ENCODE results near the gene HHIPL1. TPM values are rescaled to one million over a fixed set of nuclear protein-coding genes. Genes with fewer than 3 reads are reported as not detected.

HHIPL1 gene
- polyA plus RNA-seq, 2 of the 4 experiments (the other 2 are of a cell fraction): 0.19 to 0.23 TPM

DNA sequence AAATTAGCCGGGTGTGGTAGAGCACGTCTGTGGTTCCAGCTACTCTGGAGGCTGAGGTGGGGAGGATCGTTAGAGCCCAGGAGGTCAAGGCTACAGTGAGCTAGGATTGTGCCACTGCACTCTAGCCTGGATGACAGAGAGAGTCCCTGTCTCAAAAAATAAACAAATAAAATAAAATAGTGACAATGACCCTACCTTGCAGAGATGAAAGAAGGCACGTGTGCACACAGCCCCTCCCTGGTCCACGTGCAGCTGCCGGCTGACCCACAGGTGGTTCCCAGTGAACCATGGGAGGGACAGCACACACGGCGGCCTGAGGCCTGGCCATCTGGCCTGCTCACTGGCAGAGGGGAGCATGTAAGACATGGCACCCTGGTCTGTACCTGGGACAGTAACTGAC lies 4.7 kb downstream of the HHIPL1 start (continued):
- TF ChIP-seq FOSL2 (IDR thresholded peaks at IDR 0.05) (no peak), FOSL2 (CRISPR knock-in tag; IDR thresholded peaks at IDR 0.05) (no peak), FOSB (CRISPR knock-in tag; IDR thresholded peaks at IDR 0.05) (no peak), EP300 (IDR thresholded peaks at IDR 0.05) (no peak)

DNA sequence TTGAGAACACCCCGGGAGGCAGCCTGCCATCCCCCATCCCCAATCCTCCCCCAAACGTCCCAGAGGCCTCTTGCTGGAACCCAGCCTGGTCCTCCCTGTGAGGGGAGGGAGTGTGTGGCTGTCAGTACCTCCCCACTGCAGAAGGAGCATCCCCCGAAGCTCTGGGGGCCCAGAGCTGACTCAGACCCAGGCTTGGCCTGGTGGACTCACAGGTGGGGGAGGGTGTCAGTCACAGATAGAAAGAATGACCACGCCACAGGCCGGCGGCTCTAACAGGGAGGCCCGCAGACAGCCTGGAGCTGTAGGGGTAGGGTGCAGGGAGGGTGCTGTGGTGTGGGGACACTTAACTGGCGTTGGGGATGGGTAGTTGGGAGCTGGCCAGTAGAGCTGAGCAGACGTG lies 5.3 kb downstream of the HHIPL1 start:
- FAIRE-seq (no peak), ATAC-seq (no peak), DNase-seq (ENCODE audit: low read depth in 1 of 2, low spot score in 1 of 2) (no peak)
- ChIA-PET POLR2A (no interaction called here), CTCF (interaction anchor here (0.8 kb wide), 1 partner anchor 147 kb away, joined by 3 read pairs; no protein-coding TSS in a partner anchor)
- Histone ChIP-seq H3K4me2 (no peak overlapping the region), H3K9me3 (no peaks in the 10 kb centered on the region), H3K4me3 (no peak overlapping the region), H3K4me1 (peaks cover 9% of the 10 kb centered on the region; the same call in 1 of the 3 replicates), H3K27ac (no peak overlapping the region)
- TF ChIP-seq FOSB (CRISPR knock-in tag; IDR thresholded peaks at IDR 0.05) (no peak), EP300 (IDR thresholded peaks at IDR 0.05) (no peak), FOXS1 (CRISPR knock-in tag; IDR thresholded peaks at IDR 0.05) (no peak), SMC3 (IDR thresholded peaks at IDR 0.05) (no peak), HOXA7 (CRISPR knock-in tag; IDR thresholded peaks at IDR 0.05) (no peak), JUN (IDR thresholded peaks at IDR 0.05) (no peak), TFCP2L1 (CRISPR knock-in tag; IDR thresholded peaks at IDR 0.05) (no peak), HOXB13 (CRISPR knock-in tag; IDR thresholded peaks at IDR 0.05; ENCODE audit: low read depth) (no peak), MYC (IDR thresholded peaks at IDR 0.05; ENCODE audit: borderline replicate concordance, low read length) (no peak)
- TF ChIP-seq, protein P1, sequence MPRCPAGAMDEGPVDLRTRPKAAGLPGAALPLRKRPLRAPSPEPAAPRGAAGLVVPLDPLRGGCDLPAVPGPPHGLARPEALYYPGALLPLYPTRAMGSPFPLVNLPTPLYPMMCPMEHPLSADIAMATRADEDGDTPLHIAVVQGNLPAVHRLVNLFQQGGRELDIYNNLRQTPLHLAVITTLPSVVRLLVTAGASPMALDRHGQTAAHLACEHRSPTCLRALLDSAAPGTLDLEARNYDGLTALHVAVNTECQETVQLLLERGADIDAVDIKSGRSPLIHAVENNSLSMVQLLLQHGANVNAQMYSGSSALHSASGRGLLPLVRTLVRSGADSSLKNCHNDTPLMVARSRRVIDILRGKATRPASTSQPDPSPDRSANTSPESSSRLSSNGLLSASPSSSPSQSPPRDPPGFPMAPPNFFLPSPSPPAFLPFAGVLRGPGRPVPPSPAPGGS (IDR thresholded peaks at IDR 0.05): no peak
- TF ChIP-seq, protein P2, sequence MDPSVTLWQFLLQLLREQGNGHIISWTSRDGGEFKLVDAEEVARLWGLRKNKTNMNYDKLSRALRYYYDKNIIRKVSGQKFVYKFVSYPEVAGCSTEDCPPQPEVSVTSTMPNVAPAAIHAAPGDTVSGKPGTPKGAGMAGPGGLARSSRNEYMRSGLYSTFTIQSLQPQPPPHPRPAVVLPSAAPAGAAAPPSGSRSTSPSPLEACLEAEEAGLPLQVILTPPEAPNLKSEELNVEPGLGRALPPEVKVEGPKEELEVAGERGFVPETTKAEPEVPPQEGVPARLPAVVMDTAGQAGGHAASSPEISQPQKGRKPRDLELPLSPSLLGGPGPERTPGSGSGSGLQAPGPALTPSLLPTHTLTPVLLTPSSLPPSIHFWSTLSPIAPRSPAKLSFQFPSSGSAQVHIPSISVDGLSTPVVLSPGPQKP (IDR thresholded peaks at IDR 0.05; ENCODE audit: low read depth, low read length): no peak
- WGBS (ENCODE audit: missing lambda C conversion rate): 79% methylated on average over 6 of the region's 9 CpGs

DNA sequence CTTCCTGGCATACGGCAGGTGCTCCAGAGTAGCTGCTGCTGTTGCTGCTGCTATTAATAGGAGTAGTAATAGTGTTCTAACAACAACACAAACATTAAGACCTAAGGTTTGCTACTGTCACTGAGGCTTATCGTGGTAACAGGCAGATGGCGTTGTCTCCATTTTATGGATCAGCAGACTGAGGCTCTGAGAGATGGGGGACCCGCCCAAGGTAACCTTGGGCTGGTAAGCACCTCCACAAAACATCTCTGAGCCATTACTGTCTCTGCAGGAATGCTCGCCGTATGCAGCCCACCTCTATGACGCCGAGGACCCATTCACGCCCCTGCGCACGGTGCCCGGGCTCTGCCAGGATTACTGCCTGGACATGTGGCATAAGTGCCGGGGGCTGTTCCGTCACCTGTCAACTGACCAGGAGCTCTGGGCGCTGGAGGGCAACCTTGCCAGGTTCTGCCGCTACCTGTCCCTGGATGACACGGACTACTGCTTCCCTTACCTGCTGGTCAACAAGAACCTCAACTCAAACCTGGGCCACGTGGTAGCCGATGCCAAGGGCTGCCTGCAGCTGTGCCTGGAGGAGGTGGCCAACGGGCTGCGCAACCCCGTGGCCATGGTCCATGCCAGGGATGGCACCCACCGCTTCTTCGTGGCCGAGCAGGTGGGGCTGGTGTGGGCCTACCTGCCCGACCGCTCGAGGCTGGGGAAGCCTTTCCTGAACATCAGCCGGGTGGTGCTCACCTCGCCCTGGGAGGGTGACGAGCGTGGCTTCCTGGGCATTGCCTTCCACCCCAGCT lies 7.2 kb downstream of the HHIPL1 start:
- no peak for DNase-seq (ENCODE audit: low read depth in 1 of 2, low spot score in 1 of 2)
- POLR2A ChIA-PET: no interaction called here
- 87% methylated on average over 21 of the region's 32 CpGs for WGBS (ENCODE audit: missing lambda C conversion rate)
- no peak overlapping the region for H3K4me3 ChIP-seq
- CTCF ChIA-PET: interaction anchor here (1.1 kb wide), 1 partner anchor 9 kb away, joined by 3 read pairs; no protein-coding TSS in a partner anchor
- ATAC-seq: no peak
- peaks cover 2% of the 10 kb centered on the region; the same call in 1 of the 3 replicates for H3K4me1 ChIP-seq
- H3K4me2 ChIP-seq: no peak overlapping the region
- no peak overlapping the region for H3K27ac ChIP-seq
- FAIRE-seq: no peak
- H3K9me3 ChIP-seq: no peaks in the 10 kb centered on the region
- TF ChIP-seq, protein P3, sequence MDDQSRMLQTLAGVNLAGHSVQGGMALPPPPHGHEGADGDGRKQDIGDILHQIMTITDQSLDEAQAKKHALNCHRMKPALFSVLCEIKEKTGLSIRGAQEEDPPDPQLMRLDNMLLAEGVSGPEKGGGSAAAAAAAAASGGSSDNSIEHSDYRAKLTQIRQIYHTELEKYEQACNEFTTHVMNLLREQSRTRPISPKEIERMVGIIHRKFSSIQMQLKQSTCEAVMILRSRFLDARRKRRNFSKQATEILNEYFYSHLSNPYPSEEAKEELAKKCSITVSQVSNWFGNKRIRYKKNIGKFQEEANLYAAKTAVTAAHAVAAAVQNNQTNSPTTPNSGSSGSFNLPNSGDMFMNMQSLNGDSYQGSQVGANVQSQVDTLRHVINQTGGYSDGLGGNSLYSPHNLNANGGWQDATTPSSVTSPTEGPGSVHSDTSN (IDR thresholded peaks at IDR 0.05): no peak
- TF ChIP-seq CBX2 (IDR thresholded peaks at IDR 0.05; ENCODE audit: borderline replicate concordance, low read depth): no peak
- no peak for TF ChIP-seq HDAC2 (IDR thresholded peaks at IDR 0.05)
- TF ChIP-seq CHD2 (IDR thresholded peaks at IDR 0.05; ENCODE audit: low read length, partially characterized antibody): no peak
- TF ChIP-seq NR3C1 (IDR thresholded peaks at IDR 0.05): no peak
- TF ChIP-seq, protein P1 (IDR thresholded peaks at IDR 0.05): no peak
- TF ChIP-seq, protein P4, sequence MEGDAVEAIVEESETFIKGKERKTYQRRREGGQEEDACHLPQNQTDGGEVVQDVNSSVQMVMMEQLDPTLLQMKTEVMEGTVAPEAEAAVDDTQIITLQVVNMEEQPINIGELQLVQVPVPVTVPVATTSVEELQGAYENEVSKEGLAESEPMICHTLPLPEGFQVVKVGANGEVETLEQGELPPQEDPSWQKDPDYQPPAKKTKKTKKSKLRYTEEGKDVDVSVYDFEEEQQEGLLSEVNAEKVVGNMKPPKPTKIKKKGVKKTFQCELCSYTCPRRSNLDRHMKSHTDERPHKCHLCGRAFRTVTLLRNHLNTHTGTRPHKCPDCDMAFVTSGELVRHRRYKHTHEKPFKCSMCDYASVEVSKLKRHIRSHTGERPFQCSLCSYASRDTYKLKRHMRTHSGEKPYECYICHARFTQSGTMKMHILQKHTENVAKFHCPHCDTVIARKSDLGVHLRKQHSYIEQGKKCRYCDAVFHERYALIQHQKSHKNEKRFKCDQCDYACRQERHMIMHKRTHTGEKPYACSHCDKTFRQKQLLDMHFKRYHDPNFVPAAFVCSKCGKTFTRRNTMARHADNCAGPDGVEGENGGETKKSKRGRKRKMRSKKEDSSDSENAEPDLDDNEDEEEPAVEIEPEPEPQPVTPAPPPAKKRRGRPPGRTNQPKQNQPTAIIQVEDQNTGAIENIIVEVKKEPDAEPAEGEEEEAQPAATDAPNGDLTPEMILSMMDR (IDR thresholded peaks at IDR 0.05): no peak
- TF ChIP-seq MAFK (IDR thresholded peaks at IDR 0.05; ENCODE audit: partially characterized antibody): no peak
- TF ChIP-seq SREBF2 (IDR thresholded peaks at IDR 0.05): no peak
- TF ChIP-seq, protein P5, sequence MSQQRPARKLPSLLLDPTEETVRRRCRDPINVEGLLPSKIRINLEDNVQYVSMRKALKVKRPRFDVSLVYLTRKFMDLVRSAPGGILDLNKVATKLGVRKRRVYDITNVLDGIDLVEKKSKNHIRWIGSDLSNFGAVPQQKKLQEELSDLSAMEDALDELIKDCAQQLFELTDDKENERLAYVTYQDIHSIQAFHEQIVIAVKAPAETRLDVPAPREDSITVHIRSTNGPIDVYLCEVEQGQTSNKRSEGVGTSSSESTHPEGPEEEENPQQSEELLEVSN (IDR thresholded peaks at IDR 0.05; ENCODE audit: borderline replicate concordance, low read depth): no peak
- TF ChIP-seq ZSCAN20 (CRISPR knock-in tag; IDR thresholded peaks at IDR 0.05): no peak
- TF ChIP-seq TP53 (CRISPR knock-in tag; IDR thresholded peaks at IDR 0.05): no peak
- TF ChIP-seq, protein P6, sequence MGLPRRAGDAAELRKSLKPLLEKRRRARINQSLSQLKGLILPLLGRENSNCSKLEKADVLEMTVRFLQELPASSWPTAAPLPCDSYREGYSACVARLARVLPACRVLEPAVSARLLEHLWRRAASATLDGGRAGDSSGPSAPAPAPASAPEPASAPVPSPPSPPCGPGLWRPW (IDR thresholded peaks at IDR 0.05): no peak
- no peak for TF ChIP-seq NPAS2 (CRISPR knock-in tag; IDR thresholded peaks at IDR 0.05; ENCODE audit: borderline replicate concordance)
- TF ChIP-seq HEYL (CRISPR knock-in tag; IDR thresholded peaks at IDR 0.05): no peak
- no peak for TF ChIP-seq GATA3 (IDR thresholded peaks at IDR 0.05; ENCODE audit: borderline replicate concordance)
- TF ChIP-seq RCOR1 (IDR thresholded peaks at IDR 0.05; ENCODE audit: low read depth, low read length): no peak
- no peak for TF ChIP-seq TFCP2L1 (CRISPR knock-in tag; IDR thresholded peaks at IDR 0.05)
